Measurements from ENCODE around the gene SERPINE3. TPM values are rescaled to one million over a fixed set of nuclear protein-coding genes. Genes with fewer than 3 reads are reported as not detected.
A peak's percentile ranks its signal among the peaks of the same experiment; 100 is the strongest.

Gene SERPINE3
- total and polyA plus RNA-seq, 2 of the 4 experiments (the other 2 are of a cell fraction): not detected

DNA sequence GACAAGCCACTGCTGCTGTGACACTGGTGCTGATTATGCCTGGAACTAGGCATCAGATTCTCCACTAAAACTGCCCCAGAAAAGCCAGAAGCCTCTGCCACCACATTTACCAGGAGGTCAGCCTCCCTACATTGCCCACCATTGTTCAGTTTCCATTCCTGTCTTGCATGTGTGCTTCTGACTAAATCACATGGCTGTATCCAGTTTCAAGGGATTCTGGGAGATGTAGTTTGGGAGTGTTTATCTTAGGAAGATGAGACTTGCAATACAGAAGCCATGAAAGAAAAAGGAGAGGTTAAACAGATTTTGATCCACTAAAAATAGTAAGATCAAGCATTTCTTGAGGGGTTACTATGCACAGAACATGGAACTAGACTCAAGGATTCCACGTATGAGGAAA lies 40.7 kb upstream of the SERPINE3 start:
- Histone ChIP-seq H3K4me3 (ENCODE audit: insufficient read depth, low read depth, low read length) (no peak overlapping the region), H4K20me1 (ENCODE audit: insufficient read depth, low read length) (no peaks in the 10 kb centered on the region), H4K5ac (ENCODE audit: low read depth, low read length) (no peak overlapping the region), H2BK5ac (ENCODE audit: low read depth, low read length, poor library complexity, severe bottlenecking) (no peak overlapping the region), H2AFZ (replicated peaks; ENCODE audit: low read length, poor library complexity) (no peak overlapping the region), H3K23ac (ENCODE audit: low read depth, low read length) (no peak overlapping the region), H3K9me3 (ENCODE audit: control insufficient read depth, insufficient read depth, low read length) (no peaks in the 10 kb centered on the region), H3K4me1 (ENCODE audit: control insufficient read depth, insufficient read depth, low read length) (no peaks in the 10 kb centered on the region), H4K8ac (ENCODE audit: low read depth in 2 of 2, low read length in 2 of 2) (no peak overlapping the region), H2AK5ac (ENCODE audit: low read depth, low read length) (no peak overlapping the region), H3K27me3 (ENCODE audit: control insufficient read depth, insufficient read depth, low read length) (peaks cover 44% of the 10 kb centered on the region), H3K18ac (ENCODE audit: low read depth, low read length) (no peak overlapping the region), H3K9ac (ENCODE audit: low read depth, low read length) (no peak overlapping the region), H2AK9ac (replicated peaks; ENCODE audit: low read depth, low read length, poor library complexity) (no peak overlapping the region), H3K4me2 (ENCODE audit: low read depth, low read length) (no peak overlapping the region), H4K91ac (ENCODE audit: insufficient read depth, low read depth, low read length) (no peak overlapping the region), H2BK120ac (ENCODE audit: low read depth, low read length) (no peak overlapping the region), H2BK15ac (ENCODE audit: low read depth, low read length) (no peak overlapping the region), H2BK20ac (ENCODE audit: low read depth, low read length) (no peak overlapping the region), H3K27ac (ENCODE audit: insufficient read depth, low read length) (no peak overlapping the region), H3K14ac (replicated peaks; ENCODE audit: low read depth, low read length) (no peak overlapping the region), H3K4ac (ENCODE audit: low read depth, low read length) (no peak overlapping the region), H3K36me3 (ENCODE audit: control insufficient read depth, insufficient read depth, low read length) (no peaks in the 10 kb centered on the region), H3K79me1 (ENCODE audit: low read depth in 1 of 2, low read length in 2 of 2) (no peaks in the 10 kb centered on the region), H3K56ac (ENCODE audit: extremely low read depth, insufficient read depth, low read length) (no peak overlapping the region), H3K9me1 (ENCODE audit: insufficient read depth, low read length) (no peaks in the 10 kb centered on the region; the same call in 1 of the 2 replicates)
- in situ Hi-C loops (cut with MboI; ENCODE audit: low sequenced_read_pairs): no loop called here
- dilution Hi-C loops (cut with HindIII; ENCODE audit: low sequenced_read_pairs, unreplicated experiment): no loop called here
- BruUV-seq (replicated peaks): no TSS peak
- intact Hi-C loops (cut with micrococcal nuclease): no loop called here
- ChIA-PET POLR2A (ENCODE audit: unreplicated experiment) (no interaction called here), CTCF (interaction anchor here (1.6 kb wide), 1 partner anchor 12 kb away, joined by 9 read pairs; no protein-coding TSS in a partner anchor)
- peak; percentile 44; the same call in 1 of the 2 replicates for ATAC-seq (ENCODE audit: low read depth)
- no peak for TF ChIP-seq SMC3 (IDR thresholded peaks at IDR 0.05; ENCODE audit: low read depth, low read length)
- TF ChIP-seq RAD21 (IDR thresholded peaks at IDR 0.05; ENCODE audit: low read length): no peak
- TF ChIP-seq, protein P1, sequence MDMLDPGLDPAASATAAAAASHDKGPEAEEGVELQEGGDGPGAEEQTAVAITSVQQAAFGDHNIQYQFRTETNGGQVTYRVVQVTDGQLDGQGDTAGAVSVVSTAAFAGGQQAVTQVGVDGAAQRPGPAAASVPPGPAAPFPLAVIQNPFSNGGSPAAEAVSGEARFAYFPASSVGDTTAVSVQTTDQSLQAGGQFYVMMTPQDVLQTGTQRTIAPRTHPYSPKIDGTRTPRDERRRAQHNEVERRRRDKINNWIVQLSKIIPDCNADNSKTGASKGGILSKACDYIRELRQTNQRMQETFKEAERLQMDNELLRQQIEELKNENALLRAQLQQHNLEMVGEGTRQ (IDR thresholded peaks at IDR 0.05; ENCODE audit: low read depth, low read length): peak; percentile 53; the same call in 1 of the 2 replicates
- TF ChIP-seq POLR2A (IDR thresholded peaks at IDR 0.05; ENCODE audit: low read depth, low read length): no peak
- no peak for TF ChIP-seq MXI1 (IDR thresholded peaks at IDR 0.05; ENCODE audit: borderline replicate concordance, low read depth, low read length)
- DNase-seq: peak; percentile 19
- WGBS, 2 experiments (ENCODE audit: extremely low coverage in 2 of 2, insufficient read length in 1 of 2): no CpG with 5 or more reads among the region's 1 CpG
